GM21526 (cell line): ENCODE measurements around the gene MYBPC1.

Source experiments
- ATAC-seq: cut with Tn5 transposase; IDR thresholded peaks from one replicate; pipeline ENCODE4 v1.9.1; 2021; ENCODE audit warnings: moderate library complexity; ENCODE audit not compliant: unreplicated experiment, low FRiP score

MYBPC1 gene

GRCh38 chr12:101694297-101694848, 99.6 kb downstream of the MYBPC1 start:
- ATAC-seq = no peak

GRCh38 chr12:101694986-101695385, 100.2 kb downstream of the MYBPC1 start:
- no peak for ATAC-seq

DNA sequence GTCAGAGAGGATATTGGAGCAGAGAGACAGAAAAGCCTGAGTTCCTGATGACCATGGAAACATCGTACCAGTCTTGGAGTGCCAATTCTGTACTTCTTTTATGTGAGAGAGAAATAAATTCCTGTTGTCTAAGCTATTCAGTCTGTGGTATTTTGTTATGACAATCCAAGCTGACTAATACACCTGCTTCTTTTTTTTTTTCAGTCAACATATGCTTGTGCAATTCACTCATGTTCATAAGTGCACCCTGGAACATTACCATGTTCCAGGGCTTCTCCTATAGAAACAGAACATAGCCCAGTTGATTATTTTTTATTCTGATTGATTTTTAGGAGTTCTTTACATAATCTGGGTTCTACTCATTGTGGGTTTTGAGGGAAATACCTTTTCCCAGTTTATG, 100.9 kb downstream of the MYBPC1 start:
- no peak for ATAC-seq

DNA sequence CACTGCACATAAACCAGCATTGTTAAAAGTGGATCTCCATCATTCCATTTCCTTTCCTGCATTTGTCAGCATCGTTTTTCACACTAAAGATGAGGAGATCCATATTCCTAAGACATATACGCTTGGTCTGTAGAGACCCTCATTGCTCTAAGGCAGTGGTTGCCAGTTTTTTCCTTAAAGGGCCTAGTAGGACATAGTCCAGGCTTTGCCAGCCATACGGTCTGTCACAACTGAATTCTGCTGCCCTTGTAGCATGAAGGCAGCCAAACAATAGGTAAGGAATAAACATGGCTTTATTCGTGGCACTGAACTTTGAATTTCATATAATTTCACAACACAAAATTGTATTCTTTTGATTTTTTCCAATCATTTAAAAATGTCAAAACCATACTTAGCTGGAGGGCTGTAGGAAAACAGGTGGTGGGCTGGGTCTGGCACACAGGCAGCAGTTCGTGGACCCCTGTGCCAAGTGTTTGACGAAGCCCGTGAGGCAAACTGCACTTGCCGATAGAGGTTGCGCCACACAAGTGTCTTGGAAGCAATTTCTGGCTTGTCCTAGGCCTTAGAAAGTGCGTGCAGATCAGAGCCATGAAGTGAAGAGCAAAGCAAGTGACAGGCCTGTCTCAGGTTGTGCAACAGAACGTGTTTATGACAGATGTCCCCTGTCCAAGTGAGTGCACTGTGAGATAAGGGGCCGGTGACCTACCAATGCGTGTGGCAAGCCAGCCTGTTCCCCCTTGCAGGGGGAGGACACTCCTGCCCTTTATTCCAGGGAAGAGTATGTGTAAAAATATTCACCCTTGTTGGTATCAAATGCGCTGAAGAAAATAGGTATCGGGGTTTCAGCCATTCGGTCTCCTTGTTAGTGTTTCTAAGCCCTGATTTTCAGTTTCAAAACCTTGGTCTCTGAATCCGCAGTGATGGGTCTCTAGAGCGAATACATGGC, 101.8 kb downstream of the MYBPC1 start:
- ATAC-seq = peak; percentile 37

DNA sequence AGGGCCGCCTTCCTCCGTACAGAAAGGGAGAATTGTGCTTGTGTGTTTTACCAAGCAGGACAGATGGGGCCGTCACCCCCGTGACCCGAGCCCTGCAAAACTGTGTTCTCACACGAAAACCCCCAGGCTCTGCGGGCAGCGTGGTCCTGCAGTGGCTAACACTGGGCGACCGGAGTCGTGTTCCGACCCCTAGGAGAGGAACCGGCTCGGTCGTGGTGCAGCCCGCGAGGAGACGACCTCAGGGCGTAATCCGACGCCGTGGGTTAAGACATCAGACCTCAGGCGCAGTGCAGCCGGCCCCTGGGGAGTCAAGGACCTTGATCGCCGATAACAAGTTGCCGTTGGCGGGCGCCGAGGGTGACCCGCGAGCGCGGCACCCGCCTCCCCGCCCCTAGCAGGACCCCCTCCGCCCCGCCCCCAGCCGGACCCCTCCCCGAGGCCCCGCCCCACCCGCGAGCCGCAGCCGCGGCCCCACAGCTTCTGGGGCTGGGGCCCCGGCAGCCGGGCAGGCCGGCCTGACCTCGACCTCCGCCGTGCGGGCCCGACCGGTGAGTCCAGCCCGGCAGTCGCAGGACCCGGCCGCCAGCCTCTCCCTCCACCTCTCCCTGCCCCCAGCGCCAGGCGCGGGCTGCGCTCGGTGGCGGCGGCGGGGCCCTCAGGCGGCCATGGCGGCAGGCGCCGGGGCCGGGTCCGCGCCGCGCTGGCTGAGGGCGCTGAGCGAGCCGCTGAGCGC, 102.6 kb downstream of the MYBPC1 start, which contains the start of gene CHPT1:
Gene CHPT1, plus strand, starts transcription at position 444 of the 733 bp plus-strand sequence. Its CDS starts 222 bp downstream, at position 666.
- ATAC-seq = peak; percentile 68

DNA sequence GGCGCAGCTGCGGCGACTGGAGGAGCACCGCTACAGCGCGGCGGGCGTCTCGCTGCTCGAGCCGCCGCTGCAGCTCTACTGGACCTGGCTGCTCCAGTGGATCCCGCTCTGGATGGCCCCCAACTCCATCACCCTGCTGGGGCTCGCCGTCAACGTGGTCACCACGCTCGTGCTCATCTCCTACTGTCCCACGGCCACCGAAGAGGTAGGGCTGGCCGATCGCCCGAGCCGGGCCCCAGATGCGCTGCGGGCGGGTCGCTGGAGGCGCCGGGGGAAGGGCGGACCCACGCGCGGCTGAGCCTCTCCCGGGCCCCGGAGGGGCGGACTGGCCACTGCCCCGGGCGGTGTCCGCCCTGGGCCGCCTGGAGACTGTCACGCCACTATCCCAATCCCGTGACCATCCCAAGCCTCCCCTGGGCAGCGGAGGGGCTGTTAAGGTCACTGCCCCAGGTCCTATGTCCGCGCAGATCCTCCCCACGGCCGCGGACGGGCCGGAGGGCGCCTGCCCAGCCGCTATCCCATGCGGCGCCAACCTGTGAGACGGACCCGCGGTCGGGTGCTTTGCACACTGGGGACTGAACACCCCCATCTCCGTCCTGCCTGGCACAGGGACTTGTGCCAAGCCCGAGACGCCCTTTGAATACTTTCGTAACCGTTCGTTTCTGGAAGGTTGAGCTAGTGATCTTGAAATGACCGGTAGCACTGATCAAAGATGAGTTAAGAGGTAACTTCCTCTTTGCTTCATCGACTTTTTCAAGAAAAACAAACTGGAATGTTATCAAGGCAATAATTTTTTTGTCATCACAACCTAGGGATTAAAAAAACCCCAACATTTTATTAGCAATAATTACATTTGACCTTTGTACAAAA, 103.4 kb downstream of the MYBPC1 start:
- ATAC-seq = peak; percentile 35

DNA sequence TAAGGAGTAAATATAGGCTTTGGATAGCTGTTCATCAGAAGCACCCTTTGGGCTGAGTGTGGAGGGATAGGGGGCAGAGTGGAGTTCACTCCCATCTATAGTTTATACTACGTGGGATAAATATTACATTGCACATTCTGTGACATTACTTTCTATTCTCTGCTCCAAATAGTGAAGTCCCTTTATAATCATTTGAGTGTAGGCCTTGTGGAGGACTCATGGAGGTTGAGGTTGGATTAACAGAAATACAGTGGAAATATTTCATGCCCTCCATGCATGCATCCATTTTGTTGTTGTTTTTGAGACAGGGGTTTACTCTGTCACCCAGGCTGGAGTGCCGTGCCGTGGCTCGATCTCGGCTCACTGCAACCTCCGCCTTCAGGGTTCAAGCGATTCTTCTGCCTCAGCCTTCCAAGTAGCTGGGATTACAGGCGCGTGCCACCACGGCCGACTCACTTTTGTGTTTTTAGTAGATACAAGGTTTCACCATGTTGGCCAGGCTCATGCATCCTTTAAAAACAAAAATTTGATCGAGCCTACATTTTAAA, 104.1 kb downstream of the MYBPC1 start:
- no peak for ATAC-seq

GRCh38 chr12:101700299-101700820, 105.6 kb downstream of the MYBPC1 start:
- no peak for ATAC-seq

DNA sequence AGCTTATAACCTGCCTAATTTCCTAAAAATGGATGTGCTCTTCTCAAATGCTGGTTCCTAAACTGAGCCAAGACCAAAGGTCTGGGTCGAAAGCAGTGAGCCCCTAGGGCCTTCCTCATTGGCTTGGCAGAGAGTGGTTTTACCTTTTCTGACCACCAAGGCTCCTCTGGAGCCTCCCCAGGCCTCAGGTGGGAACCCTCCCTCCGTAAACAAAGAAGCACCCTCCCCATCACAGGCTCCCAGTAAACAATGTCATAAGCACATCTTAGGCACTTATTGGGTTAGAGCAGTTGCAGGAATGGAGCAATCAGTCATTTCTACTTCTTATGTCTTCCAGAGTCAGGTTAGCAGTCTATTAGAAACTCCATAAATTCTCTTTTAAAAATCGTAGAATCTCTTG, 108.7 kb downstream of the MYBPC1 start:
- no peak for ATAC-seq

DNA sequence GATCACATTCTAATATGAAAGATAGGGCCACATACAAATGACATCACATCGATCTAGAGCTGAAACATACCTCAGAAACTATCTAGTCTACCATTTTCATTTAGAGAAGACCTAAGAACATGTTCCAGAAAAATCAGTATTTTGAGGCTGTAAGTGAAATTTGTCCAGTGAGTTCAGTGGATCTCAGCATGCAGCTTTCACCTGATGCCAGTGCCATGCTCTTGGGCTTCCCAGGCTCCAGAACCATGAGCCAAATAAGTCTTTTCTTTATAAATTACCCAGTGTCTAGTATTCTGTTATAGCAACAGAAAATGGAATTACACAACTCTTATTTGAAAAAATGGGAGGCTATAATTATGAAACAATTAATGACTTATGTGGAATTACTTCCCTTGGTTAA, 111.6 kb downstream of the MYBPC1 start:
- no peak for ATAC-seq

DNA sequence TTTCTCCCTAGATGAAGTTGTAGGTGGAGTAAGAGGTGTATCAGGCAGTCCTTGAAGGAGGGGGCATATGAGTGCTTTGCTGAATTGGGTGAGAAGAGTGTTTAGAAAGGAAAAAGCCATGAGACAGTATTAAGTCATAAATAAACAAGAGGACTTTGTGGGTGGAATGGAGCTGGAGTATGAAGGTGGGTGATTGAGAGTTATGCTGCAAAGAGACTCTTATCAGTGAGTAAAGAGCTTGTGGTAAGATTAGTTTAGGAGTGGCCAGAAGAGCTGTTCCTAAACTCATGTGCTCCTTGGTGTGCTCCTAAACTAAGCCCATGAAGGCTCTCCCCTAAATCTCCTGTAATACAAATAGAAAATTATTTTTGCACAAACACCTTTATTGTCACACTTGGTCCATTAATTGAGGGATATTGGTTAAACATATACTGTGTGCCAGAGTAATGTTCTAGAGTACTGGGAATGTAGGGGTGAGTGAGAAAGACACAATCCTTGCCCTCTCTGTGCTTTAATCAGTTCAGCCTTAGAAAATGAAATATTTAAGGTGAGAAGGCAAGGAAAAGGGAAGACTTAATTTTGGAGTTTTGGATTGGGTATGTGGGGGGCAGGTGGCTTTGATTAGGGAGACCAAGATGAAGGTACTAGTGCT, 112.5 kb downstream of the MYBPC1 start:
- ATAC-seq = no peak

DNA sequence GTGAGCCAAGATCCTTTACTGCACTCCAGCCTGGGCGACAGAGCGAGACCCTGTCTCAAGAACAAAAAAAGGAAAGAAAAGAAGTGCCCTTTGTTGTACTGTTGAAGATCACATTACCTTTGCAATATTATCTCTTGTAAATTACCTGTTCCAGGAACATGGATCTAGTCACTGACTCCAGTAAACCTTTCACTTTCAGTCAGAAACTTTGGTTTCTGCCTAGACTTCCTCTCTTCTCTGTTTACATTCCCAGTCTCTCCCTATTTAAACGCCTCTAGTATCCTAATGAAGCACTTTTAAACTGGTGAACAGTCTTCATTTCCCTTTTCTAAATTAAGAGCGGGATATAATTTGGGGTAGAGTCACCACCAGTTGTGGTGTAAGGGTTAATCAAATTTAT, 115.5 kb downstream of the MYBPC1 start:
- no peak for ATAC-seq

- no peak for ATAC-seq
Observed at GRCh38 chr12:101713059-101713682, 118.4 kb downstream of the MYBPC1 start.

DNA sequence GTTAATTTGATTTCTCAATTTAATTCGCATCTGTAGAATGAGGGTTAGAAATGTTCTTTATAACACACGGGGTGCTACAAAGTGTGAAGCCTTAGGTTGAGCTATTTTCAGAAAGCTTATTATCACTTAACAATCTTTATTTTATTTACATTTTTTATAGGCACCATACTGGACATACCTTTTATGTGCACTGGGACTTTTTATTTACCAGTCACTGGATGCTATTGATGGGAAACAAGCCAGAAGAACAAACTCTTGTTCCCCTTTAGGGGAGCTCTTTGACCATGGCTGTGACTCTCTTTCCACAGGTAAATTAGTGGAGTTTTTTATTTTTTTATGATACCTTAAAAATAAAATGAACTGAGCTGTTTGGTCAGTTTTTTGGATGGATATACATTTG, 119.2 kb downstream of the MYBPC1 start:
- ATAC-seq = no peak

DNA sequence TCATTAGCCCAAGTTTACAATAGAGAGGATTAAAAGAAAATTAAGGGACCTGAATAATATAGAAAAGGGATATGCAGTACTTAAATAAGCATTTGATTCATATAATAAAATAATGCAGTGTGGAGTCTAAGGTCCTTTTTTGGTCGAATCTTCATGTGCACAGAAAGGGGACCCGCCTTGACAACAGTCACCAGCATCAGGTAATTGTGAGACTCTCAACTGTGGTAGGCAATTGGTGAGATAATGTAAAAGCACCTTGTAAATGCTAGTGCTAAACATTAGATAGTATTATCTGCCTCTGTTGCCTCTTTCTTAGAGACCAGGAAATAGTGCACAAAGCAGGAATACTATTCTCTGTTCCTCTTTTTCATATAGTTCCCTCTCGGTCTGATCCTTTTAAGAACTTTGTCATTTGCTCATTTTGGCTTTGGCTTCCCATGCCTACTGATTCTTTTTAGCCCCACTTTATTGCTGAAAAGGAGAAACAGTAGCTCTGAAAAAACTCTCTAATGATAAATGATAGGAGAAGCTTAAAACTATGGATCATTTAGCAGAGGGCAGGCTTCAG, 120.2 kb downstream of the MYBPC1 start:
- ATAC-seq = no peak

GRCh38 chr12:101719566-101719965, 124.8 kb downstream of the MYBPC1 start:
- ATAC-seq = no peak

- ATAC-seq = no peak
Observed at GRCh38 chr12:101720118-101720517, 125.3 kb downstream of the MYBPC1 start.

GRCh38 chr12:101722392-101722791, 127.6 kb downstream of the MYBPC1 start:
- no peak for ATAC-seq
